ENCODE measurements around the gene GSN. TPM values are rescaled to one million over a fixed set of nuclear protein-coding genes. Genes with fewer than 3 reads are reported as not detected.
"Not testable (repeated sequence)": the region's sequence is repeated elsewhere in the genome, so short reads cannot be mapped to it uniquely, and the experiment has no call there.

GSN gene
- total RNA-seq, 1 experiment from 2014 or later: 68.3 TPM

DNA sequence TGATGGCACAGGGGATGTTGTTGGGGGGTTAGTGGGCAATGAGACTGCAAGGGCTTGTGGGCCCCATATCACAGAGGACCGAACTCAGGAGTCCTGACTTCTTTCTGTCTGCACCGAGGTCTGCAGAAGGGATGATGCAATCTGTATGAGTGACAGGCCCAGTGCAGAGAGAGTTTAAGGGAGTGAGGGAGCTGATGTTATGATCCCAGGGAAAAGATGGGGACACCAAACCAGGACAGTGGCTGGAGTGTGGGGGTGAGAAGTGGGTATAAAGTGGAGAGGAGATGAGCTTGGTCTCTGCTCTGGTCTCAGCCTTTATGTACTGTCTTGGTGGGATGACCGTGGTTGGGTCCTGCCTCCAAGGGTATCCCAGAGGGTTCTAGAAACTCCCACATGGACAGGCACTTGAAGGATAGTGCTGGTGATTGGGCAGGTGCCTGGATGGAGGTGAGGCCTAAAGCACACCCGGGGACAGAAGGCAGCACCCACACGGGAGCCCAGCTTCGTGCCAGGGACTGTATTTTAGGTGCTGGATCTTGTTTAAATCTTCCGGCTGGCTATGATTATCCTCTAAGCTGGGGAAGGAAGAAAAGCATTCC, 21.9 kb downstream of the GSN start:
- no peak for DNase-seq
- CTCF ChIA-PET: no interaction called here
- TF ChIP-seq, protein P1, sequence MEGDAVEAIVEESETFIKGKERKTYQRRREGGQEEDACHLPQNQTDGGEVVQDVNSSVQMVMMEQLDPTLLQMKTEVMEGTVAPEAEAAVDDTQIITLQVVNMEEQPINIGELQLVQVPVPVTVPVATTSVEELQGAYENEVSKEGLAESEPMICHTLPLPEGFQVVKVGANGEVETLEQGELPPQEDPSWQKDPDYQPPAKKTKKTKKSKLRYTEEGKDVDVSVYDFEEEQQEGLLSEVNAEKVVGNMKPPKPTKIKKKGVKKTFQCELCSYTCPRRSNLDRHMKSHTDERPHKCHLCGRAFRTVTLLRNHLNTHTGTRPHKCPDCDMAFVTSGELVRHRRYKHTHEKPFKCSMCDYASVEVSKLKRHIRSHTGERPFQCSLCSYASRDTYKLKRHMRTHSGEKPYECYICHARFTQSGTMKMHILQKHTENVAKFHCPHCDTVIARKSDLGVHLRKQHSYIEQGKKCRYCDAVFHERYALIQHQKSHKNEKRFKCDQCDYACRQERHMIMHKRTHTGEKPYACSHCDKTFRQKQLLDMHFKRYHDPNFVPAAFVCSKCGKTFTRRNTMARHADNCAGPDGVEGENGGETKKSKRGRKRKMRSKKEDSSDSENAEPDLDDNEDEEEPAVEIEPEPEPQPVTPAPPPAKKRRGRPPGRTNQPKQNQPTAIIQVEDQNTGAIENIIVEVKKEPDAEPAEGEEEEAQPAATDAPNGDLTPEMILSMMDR (IDR thresholded peaks at IDR 0.05; ENCODE audit: unreplicated experiment): no peak
- Mint-ChIP-seq H3K4me1 (ENCODE audit: low read depth, unreplicated experiment) (peaks cover 39% of the 10 kb centered on the region), H3K4me3 (ENCODE audit: low read depth, unreplicated experiment) (peak overlapping the region; percentile 47), H3K27ac (ENCODE audit: unreplicated experiment) (peak overlapping the region; percentile 99), H3K36me3 (ENCODE audit: insufficient read depth, unreplicated experiment) (peaks cover 30% of the 10 kb centered on the region), H3K27me3 (ENCODE audit: unreplicated experiment) (no peaks in the 10 kb centered on the region), H3K9me3 (ENCODE audit: low read depth, unreplicated experiment) (no peaks in the 10 kb centered on the region)
- intact Hi-C loops (cut with micrococcal nuclease; ENCODE audit: unreplicated experiment): loop anchor here (5.0 kb wide), 2 partner anchors 32 to 78 kb away; no protein-coding TSS in a partner anchor
- BruUV-seq (replicated peaks): no TSS peak

DNA sequence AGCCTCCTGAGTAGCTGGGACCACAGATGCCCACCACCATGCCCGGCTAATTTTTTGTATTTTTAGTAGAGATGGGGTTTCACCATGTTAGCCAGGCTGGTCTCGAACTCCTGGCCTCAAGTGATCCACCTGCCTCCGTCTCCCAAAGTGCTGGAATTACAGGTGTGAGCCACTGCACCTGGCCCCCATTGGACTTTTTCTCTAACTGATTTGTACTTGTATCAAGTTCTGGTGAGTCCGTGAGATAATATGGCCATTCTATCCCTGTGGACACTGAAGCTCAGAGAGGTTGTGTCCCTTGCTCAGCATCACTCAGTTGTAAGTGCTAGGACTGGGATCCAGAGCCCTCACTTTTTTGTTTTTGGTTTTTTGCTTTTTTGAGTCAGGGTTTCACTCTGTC, 23.6 kb downstream of the GSN start:
- H3K27me3 Mint-ChIP-seq (ENCODE audit: unreplicated experiment); H3K4me3 Mint-ChIP-seq (ENCODE audit: low read depth, unreplicated experiment); H3K9me3 Mint-ChIP-seq (ENCODE audit: low read depth, unreplicated experiment); CTCF ChIA-PET; DNase-seq; intact Hi-C loops (cut with micrococcal nuclease; ENCODE audit: unreplicated experiment); H3K27ac Mint-ChIP-seq (ENCODE audit: unreplicated experiment); BruUV-seq (replicated peaks): not testable (repeated sequence)
- H3K4me1 Mint-ChIP-seq (ENCODE audit: low read depth, unreplicated experiment): peaks cover 28% of the 10 kb centered on the region
- peaks cover 19% of the 10 kb centered on the region for H3K36me3 Mint-ChIP-seq (ENCODE audit: insufficient read depth, unreplicated experiment)

GRCh38 chr9:121292051-121292450, 24.1 kb downstream of the GSN start:
- Mint-ChIP-seq H3K4me3 (ENCODE audit: low read depth, unreplicated experiment) (no peak overlapping the region), H3K4me1 (ENCODE audit: low read depth, unreplicated experiment) (peaks cover 25% of the 10 kb centered on the region), H3K36me3 (ENCODE audit: insufficient read depth, unreplicated experiment) (peaks cover 14% of the 10 kb centered on the region), H3K27me3 (ENCODE audit: unreplicated experiment) (no peaks in the 10 kb centered on the region), H3K27ac (ENCODE audit: unreplicated experiment) (no peak overlapping the region), H3K9me3 (ENCODE audit: low read depth, unreplicated experiment) (no peaks in the 10 kb centered on the region)
- TF ChIP-seq, protein P1 (IDR thresholded peaks at IDR 0.05; ENCODE audit: unreplicated experiment): no peak
- intact Hi-C loops (cut with micrococcal nuclease; ENCODE audit: unreplicated experiment): no loop called here
- no TSS peak for BruUV-seq (replicated peaks)
- no peak for DNase-seq
- CTCF ChIA-PET: no interaction called here

GRCh38 chr9:121292801-121293241, 24.9 kb downstream of the GSN start:
- BruUV-seq (replicated peaks): no TSS peak
- CTCF ChIA-PET: no interaction called here
- no peak overlapping the region for H3K27ac Mint-ChIP-seq (ENCODE audit: unreplicated experiment)

More at GRCh38 chr9:121292801-121293241, 24.9 kb downstream of the GSN start:
- TF ChIP-seq, protein P1 (IDR thresholded peaks at IDR 0.05; ENCODE audit: unreplicated experiment): no peak
- Mint-ChIP-seq H3K36me3 (ENCODE audit: insufficient read depth, unreplicated experiment) (peaks cover 10% of the 10 kb centered on the region), H3K27me3 (ENCODE audit: unreplicated experiment) (no peaks in the 10 kb centered on the region), H3K9me3 (ENCODE audit: low read depth, unreplicated experiment) (no peaks in the 10 kb centered on the region), H3K4me1 (ENCODE audit: low read depth, unreplicated experiment) (peaks cover 26% of the 10 kb centered on the region), H3K4me3 (ENCODE audit: low read depth, unreplicated experiment) (no peak overlapping the region)
- no peak for DNase-seq
- intact Hi-C loops (cut with micrococcal nuclease; ENCODE audit: unreplicated experiment): no loop called here
